C4-2B (cell line): ENCODE measurements around the gene DNASE1L1.

Experiments used
- ZFX ChIP-seq: fragments of 450-650 bp; IDR thresholded peaks from 2 replicates; pipeline ENCODE4 v1.6.1; 2017
- TF ChIP-seq, protein P1 (sequence below): fragments of 450-650 bp; conservative IDR thresholded peaks from 2 replicates; pipeline ENCODE4 v1.5.1; 2017; ENCODE audit warnings: mild to moderate bottlenecking

DNA sequence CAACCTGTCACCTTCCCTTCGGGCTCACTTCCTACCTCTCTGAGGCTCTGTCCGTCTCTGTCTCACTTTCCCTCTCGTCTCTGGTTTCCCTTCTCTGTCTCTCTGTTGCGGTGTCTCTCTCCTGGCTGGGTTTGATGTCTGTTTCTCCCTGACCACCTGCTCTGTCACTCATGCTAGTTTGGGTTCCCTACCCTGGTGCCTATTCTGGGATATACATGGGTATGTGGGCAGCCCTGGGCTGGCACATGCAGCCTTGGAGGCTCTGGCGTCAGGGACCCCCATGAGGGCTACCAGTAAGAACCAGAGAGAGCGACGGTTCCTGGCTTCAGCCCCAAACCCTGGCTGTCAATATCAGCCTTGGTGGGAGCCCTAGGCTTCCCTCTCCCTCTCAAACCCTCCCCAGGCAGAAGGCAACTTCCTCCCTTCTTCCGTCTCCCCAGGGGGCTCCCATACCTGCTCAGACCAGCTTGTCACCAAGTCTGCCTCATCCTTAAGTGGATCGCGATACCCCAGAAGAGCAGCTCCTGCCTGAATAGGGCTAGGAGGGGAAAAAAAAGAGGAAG lies 314 bp downstream of the DNASE1L1 start:
- TF ChIP-seq, protein P1, sequence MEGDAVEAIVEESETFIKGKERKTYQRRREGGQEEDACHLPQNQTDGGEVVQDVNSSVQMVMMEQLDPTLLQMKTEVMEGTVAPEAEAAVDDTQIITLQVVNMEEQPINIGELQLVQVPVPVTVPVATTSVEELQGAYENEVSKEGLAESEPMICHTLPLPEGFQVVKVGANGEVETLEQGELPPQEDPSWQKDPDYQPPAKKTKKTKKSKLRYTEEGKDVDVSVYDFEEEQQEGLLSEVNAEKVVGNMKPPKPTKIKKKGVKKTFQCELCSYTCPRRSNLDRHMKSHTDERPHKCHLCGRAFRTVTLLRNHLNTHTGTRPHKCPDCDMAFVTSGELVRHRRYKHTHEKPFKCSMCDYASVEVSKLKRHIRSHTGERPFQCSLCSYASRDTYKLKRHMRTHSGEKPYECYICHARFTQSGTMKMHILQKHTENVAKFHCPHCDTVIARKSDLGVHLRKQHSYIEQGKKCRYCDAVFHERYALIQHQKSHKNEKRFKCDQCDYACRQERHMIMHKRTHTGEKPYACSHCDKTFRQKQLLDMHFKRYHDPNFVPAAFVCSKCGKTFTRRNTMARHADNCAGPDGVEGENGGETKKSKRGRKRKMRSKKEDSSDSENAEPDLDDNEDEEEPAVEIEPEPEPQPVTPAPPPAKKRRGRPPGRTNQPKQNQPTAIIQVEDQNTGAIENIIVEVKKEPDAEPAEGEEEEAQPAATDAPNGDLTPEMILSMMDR, result no peak
- no peak for TF ChIP-seq ZFX
